Measurements from ENCODE around the gene MSANTD1. TPM values are rescaled to one million over a fixed set of nuclear protein-coding genes. Genes with fewer than 3 reads are reported as not detected.
A peak's percentile ranks its signal among the peaks of the same experiment; 100 is the strongest.

MSANTD1 gene
- total RNA-seq, 4 donors from 2014 or later: 0.36 to 0.72 TPM; not detected in 2

- no peaks in the 10 kb centered on the region for H3K4me1 ChIP-seq
- H3K36me3 ChIP-seq: peaks cover 80% of the 10 kb centered on the region
These were observed 35.9 kb upstream of the MSANTD1 start for GRCh38 chr4:3213106-3213425.

DNA sequence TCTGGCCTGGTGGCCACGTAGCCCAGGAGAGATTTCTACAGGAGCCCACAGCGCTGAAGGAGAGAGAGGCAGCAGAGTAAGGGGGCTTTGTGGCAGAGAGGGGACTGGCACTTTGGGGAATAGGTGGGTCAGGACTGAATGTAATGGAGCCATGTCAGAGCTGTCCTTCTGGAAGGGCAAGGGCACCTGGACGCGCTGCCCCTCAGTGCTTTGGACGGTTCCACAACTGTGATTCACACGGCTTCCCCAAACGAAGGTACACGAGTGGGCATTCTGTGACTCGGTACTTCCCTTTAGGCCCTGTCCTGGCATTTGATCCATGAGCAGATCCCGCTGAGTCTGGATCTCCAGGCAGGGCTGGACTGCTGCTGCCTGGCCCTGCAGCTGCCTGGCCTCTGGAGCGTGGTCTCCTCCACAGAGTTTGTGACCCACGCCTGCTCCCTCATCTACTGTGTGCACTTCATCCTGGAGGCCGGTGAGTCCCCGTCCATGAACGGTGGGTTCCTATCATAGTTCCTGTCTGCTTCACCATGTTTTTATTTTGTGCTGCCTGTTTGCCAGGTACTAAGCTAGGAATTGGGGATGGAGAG, 35.2 kb upstream of the MSANTD1 start:
- H3K27ac ChIP-seq: no peak overlapping the region
- no peak overlapping the region for H3K4me3 ChIP-seq
- peak in 1 of 2 donors; percentile 46 for DNase-seq (ENCODE audit: low spot score in 2 of 2)
- TF ChIP-seq POLR2AphosphoS5 (IDR thresholded peaks at IDR 0.05) (no peak), EP300 (IDR thresholded peaks at IDR 0.05) (no peak), POLR2A (IDR thresholded peaks at IDR 0.05) (no peak), CTCF (IDR thresholded peaks at IDR 0.05) (no peak)
- peaks cover 85% of the 10 kb centered on the region for H3K36me3 ChIP-seq
- no peaks in the 10 kb centered on the region for H3K27me3 ChIP-seq
- no peaks in the 10 kb centered on the region for H3K4me1 ChIP-seq
- H3K9me3 ChIP-seq: no peaks in the 10 kb centered on the region
- 92% methylated on average over 15 of the region's 15 CpGs for WGBS

More at GRCh38 chr4:3213106-3213425, 35.9 kb upstream of the MSANTD1 start:
- no peak for DNase-seq (ENCODE audit: low spot score in 2 of 2)
- no peaks in the 10 kb centered on the region for H3K9me3 ChIP-seq
- H3K27ac ChIP-seq: no peak overlapping the region
- H3K27me3 ChIP-seq: no peaks in the 10 kb centered on the region
- no peak overlapping the region for H3K4me3 ChIP-seq
- TF ChIP-seq POLR2AphosphoS5 (IDR thresholded peaks at IDR 0.05) (no peak), POLR2A (IDR thresholded peaks at IDR 0.05) (no peak), CTCF (IDR thresholded peaks at IDR 0.05) (no peak), EP300 (IDR thresholded peaks at IDR 0.05) (no peak)
- WGBS: 96% methylated on average over 4 of the region's 4 CpGs

- DNase-seq (ENCODE audit: low spot score in 2 of 2): peak in 1 of 2 donors; percentile 21
- Histone ChIP-seq H3K36me3 (peaks cover 85% of the 10 kb centered on the region), H3K4me1 (no peaks in the 10 kb centered on the region), H3K27ac (no peak overlapping the region), H3K4me3 (no peak overlapping the region), H3K27me3 (no peaks in the 10 kb centered on the region), H3K9me3 (no peaks in the 10 kb centered on the region)
- WGBS: 85% methylated on average over 12 of the region's 12 CpGs
- TF ChIP-seq POLR2AphosphoS5 (IDR thresholded peaks at IDR 0.05) (no peak), POLR2A (IDR thresholded peaks at IDR 0.05) (no peak), CTCF (IDR thresholded peaks at IDR 0.05) (no peak), EP300 (IDR thresholded peaks at IDR 0.05) (no peak)
These were observed 33.7 kb upstream of the MSANTD1 start for GRCh38 chr4:3215256-3215655.

DNA sequence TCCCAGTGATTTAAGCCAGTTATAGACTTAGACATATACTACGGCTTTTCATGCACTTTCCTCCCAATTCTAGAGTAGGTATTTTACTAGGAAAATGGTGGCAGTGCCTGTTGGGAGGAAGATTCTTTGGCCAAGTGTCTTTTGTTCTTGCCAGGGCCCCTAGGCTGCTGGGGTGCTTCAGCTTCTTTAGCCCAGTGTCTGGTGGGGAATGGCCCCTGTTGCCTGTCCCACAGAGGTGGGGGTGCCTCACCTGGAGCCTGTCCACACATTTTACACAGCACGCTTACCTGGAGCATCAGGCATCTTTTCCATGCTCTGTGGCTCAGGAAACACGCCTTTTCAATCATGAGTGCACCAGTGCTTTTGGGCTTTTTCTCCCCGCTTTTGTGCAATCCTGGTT, 33.2 kb upstream of the MSANTD1 start:
- H3K4me1 ChIP-seq: no peaks in the 10 kb centered on the region

DNA sequence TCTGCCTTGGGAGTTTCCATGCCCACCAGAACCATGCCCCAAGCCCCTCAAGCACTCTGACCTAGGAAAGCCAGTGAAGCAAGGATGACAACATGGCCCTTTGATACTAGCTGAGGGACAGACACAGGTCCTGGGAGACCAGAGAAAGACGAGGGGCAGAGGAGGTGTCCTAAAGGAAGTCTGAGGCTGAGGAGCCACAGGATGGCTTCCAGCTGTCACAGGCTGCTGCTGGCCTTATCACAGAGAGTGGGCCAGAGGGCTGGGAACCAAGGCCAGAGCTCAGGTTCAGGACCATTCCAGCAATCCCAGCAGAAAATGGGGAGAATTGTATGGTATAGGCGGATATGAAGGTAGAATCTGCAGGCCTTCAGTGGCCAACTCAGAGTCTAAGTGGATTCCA, 31.7 kb upstream of the MSANTD1 start:
- no peaks in the 10 kb centered on the region for H3K4me1 ChIP-seq
- H3K4me3 ChIP-seq: no peak overlapping the region
- H3K27me3 ChIP-seq: no peaks in the 10 kb centered on the region
- TF ChIP-seq EP300 (IDR thresholded peaks at IDR 0.05) (no peak), POLR2AphosphoS5 (IDR thresholded peaks at IDR 0.05) (no peak), POLR2A (IDR thresholded peaks at IDR 0.05) (no peak)
- DNase-seq (ENCODE audit: low spot score in 2 of 2): no peak
- peaks cover 95% of the 10 kb centered on the region for H3K36me3 ChIP-seq
- H3K27ac ChIP-seq: no peak overlapping the region
- WGBS: 91% methylated on average over 2 of the region's 2 CpGs
- no peaks in the 10 kb centered on the region for H3K9me3 ChIP-seq

More for the DNA sequence above, 33.2 kb upstream of the MSANTD1 start:
- WGBS: 89% methylated on average over 4 of the region's 4 CpGs
- H3K27ac ChIP-seq: no peak overlapping the region
- peaks cover 86% of the 10 kb centered on the region for H3K36me3 ChIP-seq
- TF ChIP-seq POLR2AphosphoS5 (IDR thresholded peaks at IDR 0.05): no peak
- no peak for TF ChIP-seq EP300 (IDR thresholded peaks at IDR 0.05)
- no peak for TF ChIP-seq POLR2A (IDR thresholded peaks at IDR 0.05)
- no peak for TF ChIP-seq CTCF (IDR thresholded peaks at IDR 0.05)
- no peaks in the 10 kb centered on the region for H3K27me3 ChIP-seq
- peak in 1 of 2 donors; percentile 13 for DNase-seq (ENCODE audit: low spot score in 2 of 2)
- no peak overlapping the region for H3K4me3 ChIP-seq
- H3K9me3 ChIP-seq: no peaks in the 10 kb centered on the region

- H3K27me3 ChIP-seq: no peaks in the 10 kb centered on the region
- WGBS: 91% methylated on average over 16 of the region's 16 CpGs
- H3K27ac ChIP-seq: no peak overlapping the region
- H3K4me1 ChIP-seq: no peaks in the 10 kb centered on the region
- TF ChIP-seq CTCF (IDR thresholded peaks at IDR 0.05): no peak
- TF ChIP-seq POLR2A (IDR thresholded peaks at IDR 0.05): no peak
- TF ChIP-seq EP300 (IDR thresholded peaks at IDR 0.05): no peak
- TF ChIP-seq POLR2AphosphoS5 (IDR thresholded peaks at IDR 0.05): no peak
- DNase-seq (ENCODE audit: low spot score in 2 of 2): no peak
- H3K9me3 ChIP-seq: no peaks in the 10 kb centered on the region
- H3K36me3 ChIP-seq: peaks cover 93% of the 10 kb centered on the region
- H3K4me3 ChIP-seq: no peak overlapping the region
These were observed 31.2 kb upstream of the MSANTD1 start for GRCh38 chr4:3217771-3218170.

Measured in suprapubic skin (tissue), 4 donors.